Fibroblast of skin of left quadriceps (primary cell): ENCODE measurements around the gene NEMP1.
"Not testable (repeated sequence)": the region's sequence is repeated elsewhere in the genome, so short reads cannot be mapped to it uniquely, and the experiment has no call there.

Experiments used
- DNase-seq, 2 experiments: peaks; one replicate each; pipeline ENCODE4 v3.0.0-alpha.2; 2013; ENCODE audit warnings: low read depth in 2 of 2

Gene NEMP1

DNA sequence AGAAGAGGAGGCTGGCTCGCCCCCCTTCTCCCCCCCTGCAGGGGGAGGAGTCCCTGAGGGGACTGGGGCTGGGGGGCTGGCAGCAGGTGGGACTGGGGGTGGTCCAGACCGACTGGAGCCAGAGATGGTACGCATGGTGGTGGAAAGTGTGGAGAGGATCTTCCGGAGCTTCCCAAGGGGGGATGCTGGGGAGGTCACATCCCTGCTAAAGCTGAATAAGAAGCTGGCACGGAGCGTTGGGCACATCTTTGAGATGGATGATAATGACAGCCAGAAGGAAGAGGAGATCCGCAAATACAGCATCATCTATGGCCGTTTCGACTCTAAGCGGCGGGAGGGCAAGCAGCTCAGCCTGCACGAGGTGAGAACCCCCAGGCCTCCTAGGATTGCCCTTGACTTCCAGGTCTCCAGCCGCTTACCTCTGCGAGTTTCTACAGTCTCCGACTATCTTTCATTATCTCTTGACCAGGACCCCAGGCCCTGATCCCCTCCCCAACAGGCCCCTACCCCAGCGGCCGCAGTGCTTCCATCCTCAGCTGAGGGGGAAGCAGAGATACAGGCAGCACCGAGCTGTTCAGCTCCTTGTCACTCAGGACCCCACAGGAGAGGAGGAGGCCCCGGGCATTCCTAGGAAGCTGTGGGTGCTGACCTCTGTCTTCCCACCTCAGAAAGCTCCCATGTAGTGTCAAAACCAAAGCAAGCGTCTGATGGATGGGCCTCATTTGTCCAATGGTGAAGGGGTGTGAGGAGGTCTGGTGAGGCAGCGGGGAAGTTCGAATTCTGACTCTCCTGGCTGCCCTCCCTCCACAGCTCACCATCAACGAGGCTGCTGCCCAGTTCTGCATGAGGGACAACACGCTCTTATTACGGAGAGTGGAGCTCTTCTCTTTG, 13.3 kb upstream of the NEMP1 start:
- DNase-seq: no peak

DNA sequence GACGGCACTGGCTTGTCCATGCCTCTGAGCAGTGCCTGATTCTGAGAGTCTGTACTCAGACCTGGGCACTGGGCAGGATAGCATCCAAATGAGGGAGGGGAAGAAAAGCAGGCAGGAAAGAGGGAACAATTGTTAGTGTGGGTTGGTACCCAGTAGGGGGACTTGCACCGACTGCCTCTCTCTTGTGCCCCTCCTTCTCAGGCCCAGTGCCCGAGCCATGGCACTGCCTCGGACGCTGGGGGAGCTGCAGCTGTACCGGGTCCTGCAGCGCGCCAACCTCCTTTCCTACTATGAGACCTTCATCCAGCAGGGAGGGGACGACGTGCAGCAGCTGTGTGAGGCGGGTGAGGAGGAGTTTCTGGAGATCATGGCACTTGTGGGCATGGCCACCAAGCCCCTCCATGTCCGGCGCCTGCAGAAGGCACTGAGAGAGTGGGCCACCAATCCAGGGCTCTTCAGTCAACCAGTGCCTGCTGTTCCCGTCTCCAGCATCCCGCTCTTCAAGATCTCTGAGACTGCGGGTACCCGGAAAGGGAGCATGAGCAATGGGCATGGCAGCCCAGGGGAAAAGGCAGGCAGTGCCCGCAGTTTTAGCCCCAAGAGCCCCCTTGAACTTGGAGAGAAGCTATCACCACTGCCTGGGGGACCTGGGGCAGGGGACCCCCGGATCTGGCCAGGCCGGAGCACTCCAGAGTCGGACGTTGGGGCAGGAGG, 12.5 kb upstream of the NEMP1 start:
- DNase-seq: no peak

DNA sequence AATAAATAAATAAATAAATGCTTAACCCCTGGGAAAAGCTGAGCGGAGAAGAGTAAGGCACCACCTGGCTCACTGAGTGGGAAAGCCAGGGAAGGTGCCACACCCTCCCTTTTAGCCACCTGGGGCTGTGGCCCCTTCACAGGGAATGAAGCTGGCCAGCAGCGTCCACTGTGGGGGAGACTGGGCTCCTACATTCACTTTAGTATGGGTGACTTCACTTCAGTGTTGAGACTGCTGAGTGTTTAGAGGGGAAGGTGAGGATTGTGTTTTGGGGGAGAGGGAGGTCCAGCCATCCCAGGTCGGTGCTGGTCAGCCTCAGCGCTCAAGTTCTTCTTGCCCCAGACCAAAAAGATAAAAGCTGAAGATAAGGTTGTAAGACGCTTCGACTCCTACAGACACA, 11.9 kb upstream of the NEMP1 start:
- no peak for DNase-seq

DNA sequence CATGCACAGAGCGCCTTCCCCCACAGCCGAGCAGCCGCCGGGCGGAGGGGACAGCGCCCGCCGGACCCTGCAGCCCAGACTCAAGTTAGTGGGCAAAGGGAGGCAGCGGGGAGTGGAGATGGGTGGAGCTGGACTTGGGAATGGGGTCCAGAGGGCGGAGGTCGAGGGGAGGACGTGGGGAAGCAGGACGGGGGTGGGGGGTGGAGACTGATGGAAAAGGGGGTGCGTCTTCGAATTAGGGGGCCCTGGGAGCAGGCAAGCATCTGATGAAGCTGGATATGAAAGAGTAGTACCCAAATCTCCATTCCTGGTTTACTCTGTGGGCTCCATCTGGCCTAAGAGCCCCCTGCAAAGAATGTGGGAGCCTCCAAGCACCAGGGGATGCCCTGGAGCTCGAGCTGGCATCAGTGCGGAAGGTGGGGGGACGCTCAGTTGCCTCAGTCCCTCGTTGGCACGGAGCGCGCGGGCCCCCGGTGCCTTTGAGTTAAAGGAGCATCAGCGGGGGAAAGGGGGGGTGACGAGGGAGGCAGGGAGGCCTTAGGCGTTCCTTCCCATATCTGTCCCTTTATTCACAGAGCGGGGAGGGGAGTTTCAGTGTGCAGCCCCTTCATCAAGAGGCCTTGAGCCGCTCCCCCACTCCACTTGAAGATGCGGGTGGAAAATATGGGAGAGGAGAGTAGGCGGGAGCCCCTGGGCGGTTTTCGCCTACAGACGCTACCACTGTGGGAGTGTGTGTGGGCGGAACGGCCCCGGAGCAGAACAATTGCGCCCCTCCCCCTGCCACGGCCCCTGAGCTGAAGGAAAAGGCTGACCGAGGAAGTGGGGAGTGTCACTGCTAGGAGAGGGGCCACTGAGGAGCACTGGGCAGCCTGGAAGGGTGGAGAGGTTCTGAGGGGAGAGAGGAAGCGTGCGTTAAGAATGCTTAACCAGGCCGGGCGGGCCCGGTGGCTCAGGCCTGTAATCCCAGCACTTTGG, 11.0 kb upstream of the NEMP1 start:
- no peak for DNase-seq

DNA sequence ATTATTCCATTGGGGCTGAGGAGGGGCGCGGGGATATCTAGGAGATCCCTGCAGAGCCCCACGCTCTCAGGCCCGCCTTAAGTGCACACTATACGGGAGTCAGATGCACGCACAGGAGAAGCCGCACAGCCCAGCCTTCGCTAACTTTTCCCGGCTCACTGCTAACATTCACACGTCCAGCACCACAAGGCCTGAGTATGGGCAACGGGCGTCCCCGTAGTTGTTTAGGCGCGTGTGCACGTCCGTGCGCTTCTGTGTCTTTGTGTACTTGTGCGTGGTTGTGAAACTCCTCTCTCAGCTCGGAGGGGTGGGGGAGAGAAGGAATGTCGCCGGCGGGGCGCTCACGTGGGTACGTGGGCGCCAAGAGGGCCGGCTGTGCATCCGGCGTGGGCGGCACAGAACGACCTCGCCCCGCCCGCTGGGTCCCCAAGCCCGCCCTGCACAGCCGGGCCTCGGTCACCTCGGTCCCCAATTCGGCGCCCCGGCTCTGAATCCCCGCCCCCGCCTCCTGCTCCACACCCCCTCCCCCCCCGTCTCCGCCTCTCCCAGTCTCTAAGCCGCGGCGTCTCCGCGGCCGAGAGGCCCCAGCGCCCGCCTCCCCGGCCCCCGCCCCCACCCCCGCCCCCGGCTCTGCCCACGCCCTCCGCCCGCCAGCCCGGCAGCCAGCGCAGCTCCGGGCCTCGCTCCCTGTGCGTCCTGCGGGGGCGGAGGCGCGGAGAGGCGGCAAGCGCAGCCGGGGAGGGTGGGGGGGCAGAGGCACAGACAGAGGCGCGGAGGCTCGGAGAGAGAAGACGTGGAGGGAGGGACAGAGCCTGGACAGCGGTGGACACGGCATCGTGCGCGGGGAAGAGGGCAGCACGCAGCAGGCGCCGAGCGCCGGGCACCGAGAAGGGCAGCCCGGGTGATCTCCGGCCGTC, 10.0 kb upstream of the NEMP1 start, which contains the start of gene NAB2:
Gene NAB2, plus strand, starts transcription at position 761 of the 917 bp plus-strand sequence. CDS start 158 bp downstream, outside the sequence.
- peak; percentile 94 for DNase-seq

DNA sequence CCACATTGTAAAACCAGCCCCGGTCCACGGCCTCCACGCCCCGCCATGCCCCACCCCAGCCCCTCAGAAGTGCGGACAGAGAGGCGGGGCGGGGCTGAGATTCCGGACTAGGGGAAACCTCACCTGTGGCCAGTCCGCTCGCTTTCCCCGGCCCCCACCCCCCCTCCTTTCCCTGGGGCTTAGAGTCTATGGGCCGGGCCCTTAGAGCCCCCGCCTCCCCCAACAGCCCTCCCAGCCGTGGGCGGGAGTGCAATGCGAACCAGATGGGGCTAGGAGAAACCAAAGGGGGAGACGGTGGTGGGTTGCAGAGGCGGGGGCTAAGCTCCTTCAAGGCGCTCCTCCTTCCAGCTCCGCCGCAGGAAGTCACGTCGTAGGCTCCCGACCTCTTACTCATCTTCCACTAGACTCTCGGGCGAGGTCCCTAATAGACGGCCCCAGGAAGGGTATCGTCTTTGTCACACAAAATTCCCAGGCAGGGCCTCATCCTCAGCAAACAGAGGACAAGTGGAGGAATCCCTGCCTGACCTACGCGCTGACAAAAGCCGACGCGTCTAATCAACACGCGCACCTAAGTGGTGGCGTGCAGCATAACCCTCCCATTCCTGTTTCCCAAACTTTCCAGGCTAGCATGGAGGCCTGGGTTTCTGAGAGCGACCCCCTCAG, 9.2 kb upstream of the NEMP1 start:
- peak; percentile 97 to 98 for DNase-seq

DNA sequence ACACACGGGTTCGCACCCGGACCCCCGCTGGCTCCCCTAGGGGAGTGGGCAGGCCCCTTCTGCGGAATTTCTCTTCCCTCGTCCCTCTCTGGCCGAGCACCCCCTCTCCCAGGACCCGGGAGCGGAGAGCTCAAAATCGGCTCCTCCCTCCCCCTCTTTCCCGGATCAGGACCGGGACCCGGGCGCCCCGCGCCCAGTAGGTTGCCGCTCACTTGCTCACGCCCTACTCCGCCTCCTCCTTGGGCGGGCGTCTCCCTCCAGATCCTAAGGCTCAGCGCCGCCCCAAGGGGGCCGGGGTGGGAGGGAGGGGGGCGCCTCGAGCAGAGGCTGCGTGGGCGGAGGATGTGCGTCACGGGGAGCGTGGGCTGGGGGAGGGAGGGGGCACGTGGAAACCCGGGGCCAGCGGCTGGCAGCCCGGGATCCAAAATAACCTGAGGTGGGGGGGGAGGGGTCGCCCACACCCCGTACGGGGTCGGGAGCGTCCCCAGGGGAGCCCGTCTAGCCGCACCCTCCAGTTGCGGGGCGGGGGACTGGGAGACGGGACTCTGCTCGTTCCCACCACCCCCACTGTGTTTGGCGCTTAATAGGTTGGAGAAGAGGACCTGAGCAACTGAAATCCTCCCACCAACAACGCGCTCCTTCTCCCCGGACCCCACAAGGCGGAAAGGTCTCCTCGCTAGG, 8.6 kb upstream of the NEMP1 start:
- DNase-seq: peak; percentile 83 to 84

DNA sequence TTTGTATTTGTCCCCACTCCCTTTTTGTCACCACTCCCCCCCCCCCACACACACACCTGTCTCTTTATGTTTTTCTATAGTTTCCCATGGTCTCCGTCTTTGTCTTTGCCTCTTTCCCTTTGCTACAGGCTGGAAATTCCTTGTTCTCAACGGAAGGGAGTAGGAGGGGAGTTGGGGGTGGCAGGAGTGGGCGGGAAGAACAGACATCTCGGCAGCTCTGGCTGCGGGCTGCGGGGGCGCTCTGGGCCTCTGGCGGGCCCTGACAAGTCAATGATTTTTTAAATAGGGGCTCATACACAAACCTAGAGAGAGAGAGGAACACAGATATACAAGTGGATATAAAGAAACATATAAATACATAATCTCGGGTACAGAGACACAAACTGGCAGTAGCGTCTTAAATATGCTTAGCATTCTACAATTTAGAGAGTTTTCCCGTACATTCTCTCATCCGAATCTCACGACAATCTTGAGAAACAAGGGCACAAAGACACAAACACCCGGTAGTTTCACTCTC, 8.0 kb upstream of the NEMP1 start:
- peak; percentile 53 for DNase-seq

DNA sequence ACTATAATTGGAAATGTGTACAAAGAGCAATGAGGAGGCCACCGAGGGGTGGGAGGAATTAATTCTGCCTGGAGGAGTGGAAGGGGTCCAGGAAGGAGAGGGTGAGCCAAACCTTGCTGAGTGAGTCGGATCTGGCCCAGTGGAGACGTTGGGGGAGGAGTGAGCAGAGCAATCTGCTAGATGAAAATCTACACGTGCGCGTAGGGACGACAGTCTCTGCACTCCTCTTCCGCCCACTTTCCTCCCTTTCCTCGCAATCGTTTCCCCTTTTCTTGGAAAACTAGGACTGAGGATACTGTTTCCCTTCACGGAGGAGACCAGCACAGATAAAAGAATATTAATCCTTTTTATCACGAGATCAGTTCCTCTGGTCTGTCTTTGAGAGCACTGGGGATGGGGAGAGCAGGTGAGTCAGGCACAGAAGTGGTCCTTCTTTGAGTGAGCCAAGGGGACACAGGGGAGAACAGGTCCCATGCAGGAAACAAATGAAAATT, 7.5 kb upstream of the NEMP1 start:
- no peak for DNase-seq

DNA sequence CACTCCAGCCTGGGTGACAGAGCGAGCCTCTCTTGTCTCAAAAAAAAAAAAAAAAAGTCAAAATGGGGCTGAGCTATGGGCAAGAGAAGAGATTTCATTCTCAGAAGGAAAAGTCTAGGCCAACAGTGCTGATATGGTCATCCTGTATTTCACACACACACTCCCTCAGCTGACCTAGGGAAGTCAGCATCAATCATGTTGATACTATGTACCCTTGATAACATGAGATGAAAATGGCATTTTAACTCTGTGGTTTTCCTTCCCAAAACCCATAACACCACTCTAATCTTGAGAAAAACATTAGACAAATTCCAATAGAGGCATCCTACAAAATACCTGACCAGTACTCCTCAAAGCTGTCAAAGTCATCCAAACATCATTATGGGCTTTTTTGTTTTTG, 2.3 kb upstream of the NEMP1 start:
- no peak for DNase-seq

DNA sequence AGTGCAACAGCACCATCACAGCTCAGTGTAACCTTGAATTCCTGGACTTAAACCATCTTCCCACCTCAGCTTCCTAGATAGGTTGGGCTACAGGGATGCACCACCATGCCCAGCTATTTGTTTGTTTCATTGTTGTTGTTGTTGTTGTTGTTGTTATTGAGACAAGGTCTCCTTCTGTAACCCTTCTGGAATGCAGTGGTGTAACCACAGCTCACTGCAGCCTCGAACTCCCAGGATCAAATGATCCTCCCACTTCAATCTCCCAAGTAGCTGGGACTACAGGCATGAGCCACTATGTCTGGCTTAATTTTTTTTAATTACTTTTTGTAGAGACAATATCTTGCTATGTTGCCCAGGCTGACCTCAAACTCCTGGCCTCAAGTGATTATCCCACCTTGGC, 1.2 kb upstream of the NEMP1 start:
- no peak for DNase-seq

DNA sequence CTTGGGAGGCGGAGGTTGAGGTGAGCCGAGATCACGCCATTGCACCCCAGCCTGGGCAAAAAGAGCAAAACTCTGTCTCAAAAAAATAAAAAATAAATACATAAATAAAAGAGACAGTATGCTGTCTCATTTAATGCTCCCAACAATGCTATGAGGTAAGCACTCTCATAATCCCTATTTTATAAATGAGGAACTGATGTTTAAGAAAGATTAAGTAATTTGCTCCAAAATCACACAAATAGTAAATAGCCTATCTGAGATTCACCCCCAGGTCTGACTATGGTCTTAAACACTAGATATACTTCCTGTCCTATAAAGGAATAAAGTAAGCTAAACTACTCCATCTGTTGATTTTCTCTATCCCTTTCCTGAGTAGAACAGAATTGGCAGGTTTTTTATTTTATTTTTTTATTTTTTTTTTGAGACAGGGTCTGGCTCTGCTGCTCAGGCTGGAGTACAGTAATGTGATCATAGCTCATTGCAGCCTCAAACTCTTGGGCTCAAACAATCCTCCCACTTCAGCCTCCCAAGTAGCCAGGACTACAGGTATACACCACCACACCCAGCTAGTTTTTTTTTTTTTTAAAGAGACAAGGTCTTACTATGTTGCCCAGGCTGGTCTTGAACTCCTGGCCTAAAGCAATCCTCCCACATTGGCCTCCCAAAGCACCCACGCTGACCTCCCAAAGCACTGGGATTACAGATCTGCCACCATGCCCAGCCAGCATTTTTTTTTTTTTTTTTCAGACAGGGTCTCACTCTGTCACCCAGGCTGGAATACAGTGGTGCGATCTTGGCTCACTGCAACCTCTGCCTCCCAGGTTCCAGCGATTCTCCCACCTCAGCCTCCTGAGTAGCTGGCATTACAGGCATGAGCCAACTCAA, 4.8 kb downstream of the NEMP1 start:
- not testable (repeated sequence) for DNase-seq

DNA sequence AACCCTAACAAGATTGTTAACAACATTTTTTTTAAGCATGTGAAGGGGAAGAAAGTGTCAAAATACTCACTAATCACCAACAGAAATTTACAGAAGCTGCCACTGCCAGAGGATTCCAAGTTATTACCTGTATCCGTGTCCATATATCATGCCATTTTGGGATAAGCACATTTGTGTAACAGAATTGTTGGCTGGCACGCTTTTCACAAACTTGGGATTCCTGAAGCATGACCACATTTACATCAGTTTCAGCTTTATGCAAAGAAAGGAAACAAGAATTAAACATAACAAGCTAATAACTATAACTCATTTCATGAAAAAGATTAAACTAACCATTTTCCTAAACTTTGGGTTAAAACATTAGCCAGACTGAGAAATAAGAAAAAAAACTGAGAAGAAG, 5.9 kb downstream of the NEMP1 start:
- peak; percentile 51 for DNase-seq

DNA sequence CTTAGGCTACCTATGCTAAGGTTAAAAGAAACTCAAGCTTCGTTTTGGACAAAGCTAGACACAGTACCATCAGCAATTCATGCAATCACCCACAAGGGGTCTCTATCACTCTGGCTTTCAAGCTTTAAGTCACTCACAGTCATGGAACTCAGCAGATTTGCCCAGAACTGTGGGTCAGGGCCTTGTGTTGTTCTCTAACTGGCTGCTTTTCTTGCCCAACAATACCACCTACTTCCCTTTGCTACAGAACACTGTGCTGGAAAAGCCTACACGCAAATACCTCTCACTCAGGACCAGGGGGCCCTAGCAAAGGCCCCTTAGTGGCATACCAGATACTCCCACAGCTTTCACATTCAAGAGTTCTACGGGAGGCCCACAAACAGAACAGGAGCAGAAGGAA, 9.1 kb downstream of the NEMP1 start:
- peak; percentile 67 to 71 for DNase-seq

DNA sequence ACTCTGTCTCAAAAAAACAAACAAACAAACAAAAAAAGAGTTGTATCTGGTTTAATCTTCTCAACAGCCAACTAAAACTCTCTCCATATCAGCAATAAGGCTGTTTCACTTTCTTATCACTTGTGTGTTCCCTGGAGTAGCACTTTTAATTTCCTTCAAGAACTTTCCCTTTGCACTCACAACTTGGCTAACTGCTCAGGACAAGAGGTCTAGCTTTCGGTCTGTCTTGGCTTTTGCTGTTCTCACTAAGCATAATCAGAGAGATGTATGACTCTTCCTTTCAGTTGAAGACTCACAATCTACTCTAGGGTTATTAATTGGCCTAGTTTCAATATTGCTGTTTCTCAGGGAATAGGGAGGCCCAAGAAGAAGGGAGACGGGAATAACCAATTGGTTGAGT, 12.3 kb downstream of the NEMP1 start:
- no peak for DNase-seq

DNA sequence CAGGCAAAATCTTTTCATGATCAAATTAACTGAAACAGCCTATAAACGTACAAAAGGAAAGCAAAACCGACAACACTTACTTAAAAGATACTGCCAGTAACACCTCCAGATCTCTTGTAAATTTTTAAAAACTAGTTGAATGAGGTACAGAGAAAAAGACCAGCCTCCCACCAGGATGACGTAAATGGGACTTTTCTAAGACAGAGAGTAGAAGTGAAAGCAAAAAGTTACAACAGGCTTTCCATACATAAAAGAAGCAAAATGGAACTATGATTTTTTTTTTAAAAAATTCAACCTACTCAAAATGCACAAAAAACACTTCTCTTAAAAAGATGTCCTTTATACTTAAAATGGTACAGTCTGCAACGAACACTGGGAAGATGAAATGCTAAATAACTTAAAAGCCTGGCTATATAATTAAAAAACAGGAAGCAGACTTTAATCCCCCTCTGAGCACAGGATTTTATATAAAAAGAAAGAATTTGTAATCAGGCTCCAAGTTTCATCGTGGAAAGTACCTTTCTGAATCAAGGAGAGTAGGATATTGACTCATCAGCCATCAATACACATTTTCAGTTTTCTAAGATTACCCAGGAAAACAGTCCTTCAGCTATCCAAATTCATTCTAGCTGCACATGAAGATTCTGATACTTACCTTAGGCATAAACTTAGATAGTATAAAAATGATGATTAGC, 14.5 kb downstream of the NEMP1 start:
- no peak for DNase-seq

DNA sequence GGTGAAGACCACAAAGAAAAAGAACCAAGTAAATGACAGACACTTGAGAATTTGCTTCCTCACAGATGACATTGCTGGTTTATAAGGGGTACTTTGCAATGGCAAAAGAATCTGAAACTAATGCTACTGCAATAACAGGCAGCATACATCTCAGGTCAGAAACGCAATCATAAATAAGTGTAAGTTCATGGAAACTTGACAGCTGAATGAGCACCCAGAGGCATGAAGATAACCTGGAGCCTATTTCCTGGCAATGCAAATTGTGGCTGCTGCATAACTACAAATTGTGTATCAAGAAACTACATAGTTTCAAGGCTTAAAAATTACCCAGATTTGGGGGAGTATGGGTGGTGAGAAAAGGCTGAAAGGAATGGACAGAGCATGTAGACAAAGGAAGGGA, 20.1 kb downstream of the NEMP1 start:
- DNase-seq: no peak
